Stimulated activated CD4-positive, alpha-beta T cell treated with anti-CD3 and anti-CD28 coated beads, Interleukin-2, amount 100 ng/mL, for 48 hours (primary cell): ENCODE data around the gene MCHR1.
"Not testable (repeated sequence)": the region's sequence is repeated elsewhere in the genome, so short reads cannot be mapped to it uniquely, and the experiment has no call there.

ENCODE experiments used
- DNase-seq, 2 donors: peaks; one replicate each; pipeline ENCODE4 v3.0.0-alpha.2; 2020

Gene MCHR1

GRCh38 chr22:40659166-40659565 lies 20.1 kb upstream of the MCHR1 start:
- DNase-seq = no peak

DNA sequence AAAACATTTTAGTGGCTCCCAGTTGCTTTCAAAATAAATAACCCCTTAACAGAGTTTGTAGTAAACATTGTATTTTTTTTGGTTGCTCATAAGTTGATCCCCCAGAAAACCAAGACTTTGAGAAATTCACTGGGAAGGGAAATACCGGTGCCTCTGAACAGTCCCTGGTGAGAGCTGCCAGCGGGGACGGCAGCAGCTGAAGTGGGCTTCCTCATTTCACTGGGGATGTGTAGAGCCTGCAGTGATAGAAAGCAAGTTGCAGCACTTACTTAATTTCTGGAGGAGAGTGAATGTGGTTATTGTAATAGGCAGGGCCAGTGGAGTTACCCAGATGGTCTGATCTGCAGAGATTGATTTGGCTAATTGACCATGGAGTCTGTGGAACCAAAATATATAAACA lies 18.6 kb upstream of the MCHR1 start:
- DNase-seq = no peak

DNA sequence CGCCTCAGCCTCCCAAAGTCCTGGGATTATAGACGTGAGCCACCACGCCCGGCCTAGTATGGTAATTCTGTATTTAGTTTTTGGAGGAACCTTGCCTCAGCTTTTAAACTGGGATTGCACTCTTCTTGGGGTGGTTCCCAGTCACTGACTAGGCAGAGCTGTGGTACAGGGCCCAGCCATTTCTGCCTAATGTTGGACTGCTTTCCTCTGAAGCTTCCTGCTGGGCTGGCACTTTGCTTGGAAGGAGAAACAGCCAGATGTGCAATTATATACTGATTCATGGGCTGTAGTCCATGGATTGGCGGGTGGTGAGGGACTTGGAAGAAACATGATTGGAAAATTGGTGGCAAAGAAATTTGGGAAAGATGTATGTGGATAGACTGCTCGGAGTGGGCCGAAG lies 17.6 kb upstream of the MCHR1 start:
- DNase-seq = no peak

DNA sequence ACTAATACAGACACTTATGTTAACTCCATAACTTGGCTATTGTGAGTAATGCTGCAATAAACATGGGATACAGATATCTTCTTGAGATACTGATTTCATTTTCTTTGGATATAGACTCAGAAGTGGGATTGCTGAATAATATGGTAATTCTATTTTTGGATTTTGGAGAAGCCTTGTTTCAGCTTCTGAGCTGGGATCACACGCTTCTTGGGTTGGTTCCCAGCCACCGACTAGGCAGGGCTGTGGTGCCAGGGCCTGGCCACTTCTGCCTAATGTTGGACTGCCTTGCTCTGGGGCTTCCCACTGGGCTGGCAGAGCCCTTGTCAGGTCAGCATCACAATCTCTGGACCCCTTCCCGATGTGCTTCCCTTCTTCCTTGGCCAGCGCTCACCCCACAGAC lies 14.0 kb upstream of the MCHR1 start:
- no peak for DNase-seq

DNA sequence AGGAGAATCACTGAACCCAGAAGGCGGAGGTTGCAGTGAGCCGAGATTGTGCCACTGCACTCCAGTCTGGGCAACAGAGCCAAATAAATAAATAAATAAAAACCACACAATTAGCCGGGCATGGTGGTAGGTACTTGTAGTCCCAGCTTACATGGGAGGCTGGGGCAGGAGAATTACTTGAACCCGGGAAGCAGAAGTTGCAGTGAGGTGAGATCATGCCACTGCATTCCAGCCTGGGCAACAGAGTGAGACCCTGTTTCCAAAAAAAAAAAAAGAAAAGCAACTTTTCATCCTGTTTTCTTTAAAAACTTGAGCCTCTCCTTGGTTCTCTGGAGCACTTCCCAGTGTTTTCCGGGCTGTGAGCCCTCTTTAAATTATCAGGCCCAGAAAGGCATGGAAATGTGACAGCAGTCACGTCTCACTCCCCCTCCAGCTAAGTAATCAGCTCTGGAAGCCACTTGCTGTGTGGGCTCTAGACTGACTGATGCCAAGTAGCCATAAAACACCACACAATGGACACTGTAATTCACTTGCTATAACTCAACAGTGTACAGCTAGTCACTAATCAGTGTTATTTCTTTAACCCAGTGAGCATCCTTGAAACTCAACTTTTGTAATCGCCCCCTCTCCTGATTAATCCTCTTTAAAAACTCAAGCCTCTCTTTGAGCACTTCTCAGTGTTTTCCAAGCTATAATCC lies 13.0 kb upstream of the MCHR1 start:
- no peak for DNase-seq

DNA sequence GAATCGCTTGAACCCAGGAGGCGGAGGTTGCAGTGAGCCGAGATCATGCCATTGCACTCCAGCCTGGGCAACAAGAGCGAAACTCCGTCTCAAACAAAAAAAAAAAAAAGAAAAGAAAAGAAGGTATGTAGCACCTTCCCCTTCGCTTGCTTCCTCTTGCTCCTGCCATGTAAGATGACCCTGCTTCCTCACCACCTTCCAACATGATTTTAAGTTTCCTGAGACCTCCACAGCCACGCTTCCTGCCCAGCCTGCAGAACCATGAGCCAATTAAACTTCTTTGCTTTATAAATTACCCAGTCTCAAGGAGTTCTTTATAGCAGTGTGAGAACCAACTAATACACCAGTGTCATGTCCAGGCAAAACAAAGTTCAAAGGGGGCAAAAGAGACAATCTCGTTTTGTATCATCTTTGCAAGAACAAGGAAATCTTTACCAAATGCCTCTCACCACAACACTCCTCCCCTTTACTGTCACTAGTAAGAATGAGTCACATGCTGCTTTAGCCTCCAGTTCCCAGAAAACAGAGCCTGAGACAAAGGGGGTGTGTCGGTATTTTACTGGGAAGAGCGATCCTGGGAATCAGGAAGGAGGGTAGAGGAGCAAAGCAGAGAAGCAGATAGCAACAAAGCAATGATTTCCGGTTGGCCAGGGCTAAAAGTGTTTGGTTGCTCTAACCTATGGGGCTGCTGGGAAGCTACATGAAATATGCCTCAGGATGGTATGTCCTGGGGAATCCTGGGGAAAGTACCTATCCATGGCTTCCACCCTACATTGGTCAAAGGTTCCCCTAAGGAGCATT lies 10.5 kb upstream of the MCHR1 start:
- peak in 1 of 2 donors; percentile 9 for DNase-seq

- DNase-seq = no peak
These were observed 9.2 kb upstream of the MCHR1 start for GRCh38 chr22:40670058-40670457.

GRCh38 chr22:40671369-40671768 lies 7.9 kb upstream of the MCHR1 start:
- DNase-seq = no peak

DNA sequence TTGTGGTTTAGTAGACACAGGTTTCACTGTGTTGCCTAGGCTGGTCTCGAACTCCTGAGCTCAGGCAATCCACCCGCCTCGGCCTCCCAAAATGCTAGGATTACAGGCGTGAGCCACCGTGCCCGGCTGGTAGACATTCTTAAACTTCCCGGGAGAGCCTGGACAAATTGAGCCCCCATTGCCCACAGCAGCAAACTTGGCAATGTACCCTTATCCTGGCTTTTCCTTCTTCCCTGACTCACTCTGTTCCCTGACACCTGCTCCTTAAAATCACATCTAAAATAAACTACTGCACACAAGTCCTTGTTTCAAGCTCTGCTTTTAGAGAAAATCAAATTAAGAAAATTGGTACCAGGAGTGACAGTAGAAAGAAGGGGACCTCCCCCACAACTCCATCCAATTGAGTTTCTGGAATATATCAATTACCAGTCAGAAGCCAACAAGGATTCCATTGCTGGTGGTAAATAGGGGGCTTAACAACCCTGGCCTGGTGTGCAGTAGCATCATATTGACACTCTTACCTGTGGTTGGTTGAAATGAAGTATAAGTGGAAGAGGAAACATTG lies 7.4 kb upstream of the MCHR1 start:
- no peak for DNase-seq

- DNase-seq = no peak
These were observed 6.3 kb upstream of the MCHR1 start for GRCh38 chr22:40673017-40673416.

GRCh38 chr22:40674274-40674673 lies 5.0 kb upstream of the MCHR1 start:
- no peak for DNase-seq

DNA sequence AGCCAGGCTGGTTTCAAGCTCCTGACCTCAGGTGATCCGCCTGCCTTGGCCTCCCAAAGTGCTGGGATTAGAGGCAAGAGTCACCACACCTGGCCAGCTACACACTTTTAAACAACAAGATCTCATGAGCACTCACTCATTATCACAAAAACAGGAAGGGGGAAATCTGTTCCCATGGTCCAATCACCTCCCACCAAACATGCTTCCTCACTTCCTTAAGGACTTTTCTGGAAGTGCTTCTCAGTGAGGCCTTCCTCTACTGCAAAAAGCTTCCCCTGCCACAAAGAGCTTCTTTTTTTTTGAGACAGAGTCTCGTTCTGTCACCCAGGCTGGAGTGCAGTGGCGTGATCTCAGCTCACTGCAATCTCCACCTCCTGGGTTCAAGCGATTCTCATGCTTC lies 3.1 kb upstream of the MCHR1 start:
- not testable (repeated sequence) for DNase-seq

DNA sequence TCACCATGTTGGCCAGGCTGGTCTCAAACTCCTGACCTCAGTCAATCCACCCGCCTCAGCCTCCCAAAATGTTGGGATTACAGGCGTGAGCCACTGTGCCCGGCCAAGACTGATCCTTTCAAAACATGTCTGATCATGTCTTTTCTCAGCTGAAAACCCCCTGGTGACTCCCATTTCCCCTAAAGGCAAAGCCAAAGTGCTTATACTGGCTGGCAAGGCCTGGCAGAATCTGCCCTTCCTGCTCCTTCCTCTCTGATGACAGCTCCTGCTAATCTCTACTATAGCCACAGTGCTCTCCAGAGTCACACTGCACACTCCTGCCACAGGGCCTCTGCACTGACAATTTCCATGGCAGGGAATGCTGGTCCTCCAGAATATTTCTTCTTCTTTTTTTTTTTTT lies 2.6 kb upstream of the MCHR1 start:
- no peak for DNase-seq

GRCh38 chr22:40678493-40679248 lies 613 bp upstream of the MCHR1 start:
- DNase-seq = no peak

- DNase-seq = no peak
These were observed 907 bp downstream of the MCHR1 start for GRCh38 chr22:40679964-40680818.

DNA sequence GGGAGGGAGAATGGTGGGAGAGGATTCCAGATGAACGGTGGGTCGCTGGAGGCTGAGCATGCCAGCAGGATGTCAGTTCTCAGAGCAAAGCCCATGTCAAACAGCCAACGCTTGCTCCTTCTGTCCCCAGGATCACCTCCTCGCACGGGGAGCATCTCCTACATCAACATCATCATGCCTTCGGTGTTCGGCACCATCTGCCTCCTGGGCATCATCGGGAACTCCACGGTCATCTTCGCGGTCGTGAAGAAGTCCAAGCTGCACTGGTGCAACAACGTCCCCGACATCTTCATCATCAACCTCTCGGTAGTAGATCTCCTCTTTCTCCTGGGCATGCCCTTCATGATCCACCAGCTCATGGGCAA lies 1.5 kb downstream of the MCHR1 start:
- no peak for DNase-seq

DNA sequence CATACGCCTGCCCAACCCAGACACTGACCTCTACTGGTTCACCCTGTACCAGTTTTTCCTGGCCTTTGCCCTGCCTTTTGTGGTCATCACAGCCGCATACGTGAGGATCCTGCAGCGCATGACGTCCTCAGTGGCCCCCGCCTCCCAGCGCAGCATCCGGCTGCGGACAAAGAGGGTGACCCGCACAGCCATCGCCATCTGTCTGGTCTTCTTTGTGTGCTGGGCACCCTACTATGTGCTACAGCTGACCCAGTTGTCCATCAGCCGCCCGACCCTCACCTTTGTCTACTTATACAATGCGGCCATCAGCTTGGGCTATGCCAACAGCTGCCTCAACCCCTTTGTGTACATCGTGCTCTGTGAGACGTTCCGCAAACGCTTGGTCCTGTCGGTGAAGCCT lies 2.2 kb downstream of the MCHR1 start:
- no peak for DNase-seq

DNA sequence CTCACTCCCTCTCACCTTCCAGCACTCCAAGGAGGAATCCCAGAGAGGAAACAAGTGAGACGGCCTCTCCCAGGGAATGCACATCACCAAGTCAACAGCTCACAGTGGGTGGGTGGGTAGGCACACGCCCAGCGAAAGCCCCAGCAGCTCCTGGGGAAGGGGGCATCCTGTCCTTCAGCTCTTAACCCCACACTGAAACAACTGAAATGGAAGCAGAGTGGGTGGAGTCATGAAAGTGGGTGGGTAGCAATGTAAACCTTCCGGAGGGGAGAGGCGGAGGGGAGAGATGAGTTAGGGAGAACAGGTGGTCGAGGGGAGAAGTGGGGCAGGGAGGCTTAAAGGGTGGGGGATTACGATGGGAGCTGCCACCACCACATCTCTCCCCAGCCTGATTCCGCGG lies 5.4 kb downstream of the MCHR1 start:
- DNase-seq = no peak

DNA sequence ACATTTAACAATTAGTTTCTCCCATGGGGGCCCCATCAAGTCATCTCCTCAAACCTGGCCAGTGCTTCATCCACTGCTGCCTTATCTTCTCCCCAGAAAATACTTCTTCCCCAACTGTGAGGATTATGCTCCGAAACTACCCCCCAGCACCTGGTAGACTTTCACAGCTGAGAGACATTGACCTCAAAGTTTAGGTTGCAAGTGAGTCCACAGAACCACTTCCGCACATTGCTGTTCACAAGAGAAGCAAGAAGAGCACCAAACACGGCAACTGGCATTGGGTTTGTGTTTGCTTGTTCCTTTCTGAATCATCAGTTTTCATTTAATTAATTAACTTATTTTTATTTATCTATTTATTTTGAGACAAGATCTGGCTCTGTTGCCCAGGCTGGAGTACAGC lies 6.1 kb downstream of the MCHR1 start:
- DNase-seq = no peak

- no peak for DNase-seq
These were observed 8.4 kb downstream of the MCHR1 start for GRCh38 chr22:40687706-40688105.

- DNase-seq = no peak
These were observed 11.1 kb downstream of the MCHR1 start for GRCh38 chr22:40690370-40690769.

DNA sequence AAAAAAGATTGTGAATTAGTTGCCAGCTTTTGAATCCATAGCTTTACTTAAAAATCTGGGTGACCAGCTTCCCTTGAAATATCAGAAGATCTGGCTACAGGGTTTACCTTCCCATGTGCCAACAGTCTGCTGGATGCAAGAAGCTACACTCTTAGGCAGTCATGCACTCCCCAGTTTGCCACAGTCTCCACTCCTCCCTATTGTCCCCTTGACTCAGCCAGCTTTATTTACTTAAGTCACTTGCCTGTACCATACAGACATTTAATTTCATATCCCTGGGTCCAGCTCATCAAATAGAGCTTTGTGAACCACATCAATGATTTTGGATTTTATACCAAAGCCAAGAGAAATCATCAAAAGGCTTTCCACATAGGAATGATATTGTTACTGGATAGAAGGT lies 12.2 kb downstream of the MCHR1 start:
- no peak for DNase-seq

GRCh38 chr22:40694411-40694810 lies 15.1 kb downstream of the MCHR1 start:
- DNase-seq = no peak
